CD4-positive, alpha-beta T cell treated with Interleukin-4 for 1 hour (primary cell): ENCODE results near the gene RNFT2.
A peak's percentile ranks its signal among the peaks of the same experiment; 100 is the strongest.
"Not testable (repeated sequence)": the region's sequence is repeated elsewhere in the genome, so short reads cannot be mapped to it uniquely, and the experiment has no call there.

Experiments used
- DNase-seq, 2 donors: peaks; one replicate each; pipeline ENCODE4 v3.0.0-alpha.2; 2020 to 2022

Gene RNFT2

DNA sequence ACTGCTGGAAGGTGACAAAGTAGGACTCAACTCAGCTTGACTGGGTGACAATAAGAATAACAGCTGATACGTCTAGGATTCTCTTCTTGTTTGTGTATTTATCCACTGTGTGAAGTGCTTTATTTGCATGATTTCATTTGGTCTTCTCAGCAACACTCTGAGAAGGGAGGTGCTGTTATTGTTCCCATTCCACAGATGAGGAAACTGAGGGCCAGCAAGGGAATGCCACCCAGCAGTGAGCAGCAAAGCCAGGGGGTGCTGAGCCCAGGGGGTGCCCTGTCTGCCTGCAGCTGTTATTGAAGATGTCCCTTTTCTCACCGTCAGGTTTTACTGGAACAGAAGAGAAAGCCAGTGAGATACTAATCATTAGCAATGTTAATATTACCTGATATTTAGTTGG is 62.8 kb downstream of the RNFT2 start:
- no peak for DNase-seq

- DNase-seq: no peak
Observed at GRCh38 chr12:116802018-116802417, 63.9 kb downstream of the RNFT2 start.

GRCh38 chr12:116803013-116803736 is 65.1 kb downstream of the RNFT2 start:
- peak in 1 of 2 donors; percentile 65 for DNase-seq

- DNase-seq: no peak
Observed at GRCh38 chr12:116804051-116804450, 65.9 kb downstream of the RNFT2 start.

- DNase-seq: no peak
Observed at GRCh38 chr12:116806845-116807440, 68.8 kb downstream of the RNFT2 start.

DNA sequence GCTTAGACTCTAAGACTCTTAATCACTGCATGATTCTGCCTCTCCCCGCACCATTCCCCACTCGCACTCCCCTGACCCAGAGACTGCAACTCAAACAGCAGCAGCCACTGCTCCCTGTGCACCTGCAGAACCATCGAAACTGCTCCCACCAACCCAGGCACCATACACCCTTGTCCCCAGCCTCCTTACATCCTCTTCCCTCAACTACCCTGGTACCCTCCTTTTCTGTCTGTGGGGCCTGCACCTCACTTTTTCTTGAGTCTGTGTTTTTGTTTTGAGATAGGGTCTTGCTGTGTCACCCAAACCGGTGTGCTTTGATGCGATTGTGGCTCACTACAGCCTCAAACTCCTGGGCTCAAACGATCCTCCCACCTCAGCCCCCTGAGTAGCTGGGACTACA is 69.4 kb downstream of the RNFT2 start:
- no peak for DNase-seq

DNA sequence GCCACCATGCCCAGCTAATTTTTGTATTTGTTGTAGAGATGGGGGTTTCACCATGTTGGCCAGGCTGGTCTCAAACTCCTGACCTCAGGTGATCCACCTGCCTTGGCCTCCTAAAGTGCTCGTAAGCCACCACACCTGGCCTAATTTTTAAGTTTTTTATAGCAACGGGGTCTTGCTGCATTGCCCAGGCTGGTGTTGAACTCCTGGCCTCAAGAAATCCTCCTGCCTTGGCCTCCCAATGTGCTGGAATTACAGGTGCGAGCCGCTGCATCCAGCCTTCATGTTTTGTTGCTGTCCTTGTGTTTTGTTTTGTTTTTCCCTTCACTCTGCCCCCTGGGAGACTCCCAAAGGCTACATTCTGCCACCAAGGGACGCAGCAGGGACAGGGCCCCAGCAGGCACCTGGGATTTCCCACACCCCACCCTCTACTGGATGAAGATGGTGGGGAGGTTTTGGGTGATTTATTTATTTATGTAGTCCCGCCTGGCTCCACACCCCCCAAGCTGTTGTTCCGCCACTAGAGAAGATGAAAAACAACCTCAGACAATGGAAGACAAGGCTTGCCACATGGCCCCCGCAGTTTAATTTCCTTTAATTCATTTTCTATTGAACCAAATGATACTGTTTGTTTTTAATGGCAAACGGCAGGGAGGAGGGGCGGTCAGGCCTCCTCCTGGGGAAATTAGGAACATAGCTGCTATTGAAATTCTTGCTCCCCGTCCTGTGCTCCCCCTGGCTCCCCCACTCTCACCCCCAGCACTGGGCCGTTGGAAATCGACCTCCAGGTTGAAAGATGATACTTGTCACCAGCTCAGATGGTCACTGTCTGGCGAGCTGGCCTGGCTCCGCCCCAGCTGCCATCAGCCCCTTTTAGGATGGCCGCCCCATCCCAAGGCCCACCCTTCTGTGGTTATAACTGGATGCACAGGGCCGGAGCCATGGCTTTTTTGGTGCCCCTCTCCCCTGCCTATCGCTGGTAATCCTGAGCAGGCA is 70.3 kb downstream of the RNFT2 start:
- DNase-seq: no peak

- no peak for DNase-seq
Observed at GRCh38 chr12:116812238-116812637, 74.1 kb downstream of the RNFT2 start.

DNA sequence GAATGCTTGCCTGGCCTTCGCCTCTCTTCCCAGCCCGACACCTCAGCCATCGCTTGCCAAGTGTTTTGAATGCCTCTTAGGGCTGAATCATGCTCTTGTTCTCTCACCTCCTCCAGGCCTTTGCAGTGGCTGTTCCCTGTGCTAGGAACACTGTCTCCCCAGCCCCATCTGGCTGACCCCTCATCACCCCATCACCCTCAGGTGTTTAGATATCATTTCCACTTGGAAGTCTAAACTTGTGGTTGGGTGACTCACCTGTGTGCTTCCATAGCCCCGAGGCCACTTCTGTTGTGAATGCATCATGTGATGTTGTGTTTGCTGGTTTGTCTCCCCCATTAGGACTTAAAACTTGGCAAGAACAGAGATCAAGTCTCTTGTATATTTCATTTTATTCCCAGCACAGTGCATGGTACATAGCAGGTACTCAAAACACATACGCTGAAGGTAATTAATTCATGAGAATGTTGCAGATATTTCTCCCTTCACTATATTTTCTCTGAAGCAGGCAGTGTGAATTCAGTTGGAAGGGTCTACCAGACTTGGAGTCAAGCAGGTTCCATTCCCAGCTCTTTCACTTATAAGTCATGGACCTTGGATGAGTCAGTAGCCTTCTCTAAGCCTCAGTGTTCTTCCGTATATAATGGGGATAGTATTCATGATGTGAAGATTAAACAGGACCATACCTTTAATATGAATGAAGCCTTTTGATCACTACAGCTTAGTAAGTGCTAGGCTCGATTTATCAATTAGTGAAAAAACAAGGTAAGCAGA is 75.3 kb downstream of the RNFT2 start:
- no peak for DNase-seq

GRCh38 chr12:116814766-116815165 is 76.7 kb downstream of the RNFT2 start:
- not testable (repeated sequence) for DNase-seq

GRCh38 chr12:116818341-116818856 is 80.3 kb downstream of the RNFT2 start:
- peak in 1 of 2 donors; percentile 17 for DNase-seq

- peak; percentile 90 to 91 for DNase-seq
Observed at GRCh38 chr12:116818948-116819832, 81.1 kb downstream of the RNFT2 start.

GRCh38 chr12:116820064-116820656 is 82.0 kb downstream of the RNFT2 start:
- no peak for DNase-seq

GRCh38 chr12:116821291-116821690 is 83.2 kb downstream of the RNFT2 start:
- DNase-seq: no peak

- no peak for DNase-seq
Observed at GRCh38 chr12:116827432-116827831, 89.3 kb downstream of the RNFT2 start.

GRCh38 chr12:116832353-116832752 is 94.2 kb downstream of the RNFT2 start:
- DNase-seq: no peak

- no peak for DNase-seq
Observed at GRCh38 chr12:116833474-116833873, 95.4 kb downstream of the RNFT2 start.

DNA sequence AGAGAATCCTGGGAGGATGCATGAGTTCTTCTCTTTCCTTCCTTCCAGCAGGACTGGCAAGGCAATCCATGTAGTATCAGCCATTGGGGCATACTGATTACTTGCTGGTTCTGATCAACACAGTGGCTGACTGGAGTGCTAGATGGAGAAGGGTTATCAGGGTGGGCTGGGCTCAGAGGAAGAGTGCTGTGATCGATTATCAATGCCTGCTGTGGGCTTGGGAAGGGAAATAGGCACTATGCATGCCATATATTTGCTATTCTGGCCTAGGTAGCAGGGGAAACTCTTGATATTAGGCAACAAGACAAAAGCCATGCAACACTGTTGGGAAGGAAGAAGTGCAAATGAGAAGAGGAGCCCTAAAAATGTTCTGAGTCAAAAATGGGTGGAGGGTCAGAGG is 97.4 kb downstream of the RNFT2 start:
- DNase-seq: no peak

GRCh38 chr12:116837097-116837496 is 99.0 kb downstream of the RNFT2 start:
- DNase-seq: no peak

GRCh38 chr12:116838365-116838764 is 100.2 kb downstream of the RNFT2 start:
- no peak for DNase-seq

GRCh38 chr12:116839287-116839830 is 101.2 kb downstream of the RNFT2 start:
- no peak for DNase-seq
